GM19395 (cell line): ENCODE data around the gene CLN3.
"Not testable (repeated sequence)": the region's sequence is repeated elsewhere in the genome, so short reads cannot be mapped to it uniquely, and the experiment has no call there.

Experiments
- ATAC-seq: cut with Tn5 transposase; IDR thresholded peaks from one replicate; pipeline ENCODE4 v1.9.1; 2021; ENCODE audit warnings: mild to moderate bottlenecking, moderate library complexity; ENCODE audit not compliant: unreplicated experiment

The CLN3 gene

GRCh38 chr16:28491970-28492474 is at the start of gene CLN3:
Gene CLN3, minus strand, starts transcription at chr16:28492074. Its CDS starts 315 bp downstream, at chr16:28491759.
- peak; percentile 75 for ATAC-seq

GRCh38 chr16:28540346-28540745 is 48.5 kb upstream of the CLN3 start:
- no peak for ATAC-seq

- no peak for ATAC-seq
Observed at GRCh38 chr16:28538733-28539596, 47.1 kb upstream of the CLN3 start, which contains the start of gene NUPR1. Gene NUPR1, minus strand, starts transcription at chr16:28538974. Its CDS starts 67 bp downstream, at chr16:28538907.

GRCh38 chr16:28537964-28538732 is 46.3 kb upstream of the CLN3 start:
- no peak for ATAC-seq

GRCh38 chr16:28537076-28537475 is 45.2 kb upstream of the CLN3 start:
- ATAC-seq, result no peak

- ATAC-seq, result no peak
Observed at GRCh38 chr16:28534542-28535373, 42.9 kb upstream of the CLN3 start.

GRCh38 chr16:28532940-28533647 is 41.2 kb upstream of the CLN3 start:
- no peak for ATAC-seq

- ATAC-seq, result no peak
Observed at GRCh38 chr16:28531777-28532744, 40.2 kb upstream of the CLN3 start.

GRCh38 chr16:28529124-28529523 is 37.2 kb upstream of the CLN3 start:
- ATAC-seq, result no peak

GRCh38 chr16:28528463-28528867 is 36.6 kb upstream of the CLN3 start:
- ATAC-seq, result no peak

- ATAC-seq, result no peak
Observed at GRCh38 chr16:28527985-28528384, 36.1 kb upstream of the CLN3 start.

GRCh38 chr16:28527100-28527785 is 35.4 kb upstream of the CLN3 start:
- ATAC-seq, result not testable (repeated sequence)

- no peak for ATAC-seq
Observed at GRCh38 chr16:28526201-28527099, 34.6 kb upstream of the CLN3 start.

GRCh38 chr16:28524681-28525171 is 32.9 kb upstream of the CLN3 start:
- ATAC-seq, result no peak

- ATAC-seq, result no peak
Observed at GRCh38 chr16:28522792-28523191, 30.9 kb upstream of the CLN3 start.

GRCh38 chr16:28521436-28521835 is 29.6 kb upstream of the CLN3 start:
- ATAC-seq, result no peak

GRCh38 chr16:28520672-28521071 is 28.8 kb upstream of the CLN3 start:
- ATAC-seq, result no peak
